Stimulated activated CD4-positive, alpha-beta T cell treated with anti-CD3 and anti-CD28 coated beads, TNF-alpha, amount 100 ng/mL, for 48 hours (primary cell): ENCODE measurements around the gene PIK3CD.
A peak's percentile ranks its signal among the peaks of the same experiment; 100 is the strongest.

ENCODE experiments used
- DNase-seq, 3 donors: peaks; one replicate each; pipeline ENCODE4 v3.0.0-alpha.2; 2020; ENCODE audit warnings: low read depth in 3 of 3

The PIK3CD gene

GRCh38 chr1:9651565-9652378 lies at the start of gene PIK3CD:
TSS of gene PIK3CD (plus strand) at chr1:9651731. CDS start at chr1:9710456, 58,725 bp downstream.
- DNase-seq: peak in 1 of 3 donors; percentile 43

- no peak for DNase-seq
Measured at GRCh38 chr1:9601942-9602793, 49.4 kb upstream of the PIK3CD start.

GRCh38 chr1:9602794-9603167 lies 48.8 kb upstream of the PIK3CD start:
- DNase-seq: no peak

DNA sequence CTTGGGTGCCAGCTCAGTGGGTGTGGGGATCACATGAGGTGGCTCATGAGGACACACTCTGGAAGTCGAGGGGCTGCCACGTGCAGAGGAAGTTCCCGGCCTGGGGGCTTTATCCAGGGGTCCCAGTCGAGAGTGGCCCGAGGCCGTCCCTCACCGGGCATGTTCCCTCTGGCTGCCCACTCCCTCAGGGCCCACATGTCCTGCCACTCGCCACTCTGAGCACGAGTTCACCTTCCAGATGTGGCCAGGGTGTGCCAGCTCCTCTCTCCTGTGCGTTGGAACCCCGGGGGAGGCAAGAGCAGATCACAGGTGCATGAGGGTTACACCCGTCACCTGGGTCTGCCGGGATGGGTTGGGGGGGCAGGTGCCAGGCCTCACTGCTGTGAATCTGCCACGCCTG lies 48.2 kb upstream of the PIK3CD start:
- no peak for DNase-seq

GRCh38 chr1:9603766-9604753 lies 47.5 kb upstream of the PIK3CD start:
- DNase-seq: no peak

GRCh38 chr1:9604836-9605235 lies 46.7 kb upstream of the PIK3CD start:
- no peak for DNase-seq

DNA sequence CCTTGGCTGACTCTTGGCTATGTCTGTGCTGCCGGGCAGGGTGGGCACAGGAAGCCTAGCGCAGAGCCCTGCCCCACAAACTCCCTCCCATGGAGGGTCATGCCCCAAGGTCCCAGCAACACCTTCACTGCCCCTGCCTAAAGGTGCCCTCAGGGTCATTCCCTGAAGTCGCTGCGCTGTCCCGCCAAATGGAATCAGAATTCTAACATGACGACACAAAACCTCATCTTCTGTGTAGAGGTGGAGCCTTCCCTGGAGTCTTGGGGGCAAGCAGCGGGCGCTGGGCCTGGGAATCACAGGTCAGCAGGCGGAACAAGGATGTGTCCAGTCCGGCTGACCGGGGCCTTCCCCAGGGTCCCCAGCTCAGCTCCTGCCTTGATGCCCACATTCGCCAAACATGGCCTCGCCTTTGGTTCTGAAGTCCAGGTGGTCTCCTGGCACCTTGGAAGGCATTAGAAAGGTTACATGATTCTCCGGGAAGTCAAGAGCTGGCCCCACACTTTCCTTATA lies 45.5 kb upstream of the PIK3CD start:
- no peak for DNase-seq

DNA sequence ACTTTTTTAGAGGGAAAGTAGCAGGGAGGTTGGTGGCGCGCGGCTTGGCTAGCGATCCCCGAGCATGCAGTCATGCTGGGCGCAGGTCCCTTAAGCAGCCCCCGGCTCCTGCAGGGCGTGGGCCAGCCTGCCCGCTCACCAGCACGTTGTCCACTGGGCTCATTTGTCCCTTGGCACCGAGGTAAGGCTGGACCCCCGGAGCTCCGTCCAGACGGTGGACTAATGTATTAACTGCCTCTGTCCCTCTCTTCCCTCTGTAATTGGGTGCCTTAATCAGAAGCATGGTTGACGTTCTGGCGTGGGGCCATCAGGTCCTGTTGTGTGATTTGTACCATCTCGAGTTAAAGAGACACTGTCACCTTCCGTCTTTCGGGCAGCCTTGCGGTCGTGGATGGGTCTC lies 45.1 kb upstream of the PIK3CD start:
- DNase-seq: no peak

- no peak for DNase-seq
Measured at GRCh38 chr1:9606948-9607347, 44.6 kb upstream of the PIK3CD start.

DNA sequence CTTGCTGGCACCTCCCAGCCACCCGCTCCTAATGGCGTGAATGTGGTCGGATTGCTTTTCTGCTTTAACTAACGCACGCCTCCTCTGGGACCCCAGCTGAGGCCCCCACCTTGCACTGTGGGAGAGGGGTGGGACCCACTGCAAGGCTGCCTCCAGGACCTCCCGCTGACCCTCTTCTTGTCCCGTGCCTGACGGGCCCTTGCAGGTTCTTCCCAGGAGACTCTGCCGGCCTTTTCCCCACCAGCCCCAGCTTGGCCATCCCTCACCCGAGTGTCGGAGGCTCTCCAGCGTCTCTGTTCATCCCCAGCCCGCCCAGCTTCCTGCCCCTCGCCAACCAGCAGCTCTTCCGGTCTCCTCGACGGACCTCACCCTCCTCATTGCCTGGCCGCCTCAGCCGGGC lies 44.2 kb upstream of the PIK3CD start:
- DNase-seq: no peak

DNA sequence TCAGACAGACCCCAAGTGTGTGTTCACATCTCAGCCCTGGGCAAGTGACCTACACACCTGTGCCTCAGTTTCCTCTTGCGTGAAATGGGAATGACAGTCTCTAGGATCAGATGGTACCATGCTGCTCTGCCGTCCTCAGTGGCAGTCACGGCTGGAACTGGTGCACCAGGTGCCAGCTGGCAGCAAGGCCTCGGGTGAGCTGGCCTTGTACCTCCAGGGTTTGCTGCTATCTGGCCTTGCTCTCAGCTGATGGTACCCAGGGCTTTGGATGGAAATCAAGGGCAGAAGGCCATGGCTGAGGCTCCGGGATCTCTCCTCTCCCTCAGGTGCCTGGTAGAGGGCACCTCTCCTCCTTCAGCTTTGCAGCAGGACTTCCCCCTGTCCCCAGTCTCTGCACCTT lies 41.5 kb upstream of the PIK3CD start:
- DNase-seq: no peak

- no peak for DNase-seq
Measured at GRCh38 chr1:9610548-9610947, 41.0 kb upstream of the PIK3CD start.

DNA sequence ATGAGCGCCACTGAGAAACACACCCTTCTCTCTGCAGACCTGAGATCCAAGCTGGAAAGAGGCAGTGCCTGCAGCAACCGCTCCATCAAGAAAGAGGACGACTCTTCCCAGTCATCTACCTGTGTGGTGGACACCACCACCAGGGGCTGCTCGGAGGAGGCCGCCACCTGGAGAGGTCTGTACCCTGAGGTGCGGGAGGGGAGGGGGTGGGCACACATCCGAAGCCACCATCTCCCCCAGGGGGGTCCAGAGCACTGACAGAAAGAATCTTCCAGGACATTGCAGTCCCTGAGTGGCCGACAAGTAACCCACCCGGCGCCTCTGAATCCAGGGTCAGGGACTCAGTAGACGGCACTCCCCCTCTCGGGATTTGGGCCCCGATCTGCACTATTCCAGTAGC lies 39.8 kb upstream of the PIK3CD start:
- DNase-seq: no peak

- no peak for DNase-seq
Measured at GRCh38 chr1:9612162-9612845, 39.2 kb upstream of the PIK3CD start.

- DNase-seq: no peak
Measured at GRCh38 chr1:9612871-9613624, 38.5 kb upstream of the PIK3CD start.

DNA sequence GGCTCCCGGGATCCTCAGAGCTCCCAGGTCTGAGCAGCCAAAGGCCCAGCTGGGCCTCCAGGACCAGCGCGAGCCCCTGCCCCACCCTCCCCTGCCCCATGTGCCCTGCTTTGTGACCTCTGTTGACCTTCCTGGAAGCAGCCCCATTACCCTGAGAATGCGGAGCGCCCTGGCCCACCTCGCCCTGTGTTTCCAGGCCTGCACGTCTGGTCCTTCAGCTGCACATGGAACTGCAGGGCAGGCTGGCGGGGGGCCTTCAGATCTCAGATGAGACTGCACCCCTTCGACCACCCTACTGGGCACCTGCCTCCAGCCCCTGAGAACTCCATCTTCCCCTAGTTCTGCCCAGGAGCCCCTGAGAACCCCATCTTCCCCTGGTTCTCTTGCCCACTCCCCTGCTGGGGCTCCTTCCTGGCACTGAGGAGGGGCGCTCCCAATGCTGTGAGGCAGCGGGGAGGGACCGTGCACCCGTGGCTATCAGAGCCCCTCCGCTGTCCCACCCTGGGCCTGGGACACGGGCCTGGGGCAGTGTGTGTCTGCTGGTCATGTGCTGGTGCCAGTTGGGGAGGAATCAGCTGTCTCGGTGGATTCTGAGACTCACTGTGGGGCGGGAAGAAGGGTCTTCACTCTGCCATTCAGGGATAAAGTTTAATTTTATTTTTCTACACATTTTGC lies 37.8 kb upstream of the PIK3CD start:
- no peak for DNase-seq

GRCh38 chr1:9615316-9616063 lies 36.0 kb upstream of the PIK3CD start:
- DNase-seq: peak in 2 of 3 donors; percentile 30 to 31

DNA sequence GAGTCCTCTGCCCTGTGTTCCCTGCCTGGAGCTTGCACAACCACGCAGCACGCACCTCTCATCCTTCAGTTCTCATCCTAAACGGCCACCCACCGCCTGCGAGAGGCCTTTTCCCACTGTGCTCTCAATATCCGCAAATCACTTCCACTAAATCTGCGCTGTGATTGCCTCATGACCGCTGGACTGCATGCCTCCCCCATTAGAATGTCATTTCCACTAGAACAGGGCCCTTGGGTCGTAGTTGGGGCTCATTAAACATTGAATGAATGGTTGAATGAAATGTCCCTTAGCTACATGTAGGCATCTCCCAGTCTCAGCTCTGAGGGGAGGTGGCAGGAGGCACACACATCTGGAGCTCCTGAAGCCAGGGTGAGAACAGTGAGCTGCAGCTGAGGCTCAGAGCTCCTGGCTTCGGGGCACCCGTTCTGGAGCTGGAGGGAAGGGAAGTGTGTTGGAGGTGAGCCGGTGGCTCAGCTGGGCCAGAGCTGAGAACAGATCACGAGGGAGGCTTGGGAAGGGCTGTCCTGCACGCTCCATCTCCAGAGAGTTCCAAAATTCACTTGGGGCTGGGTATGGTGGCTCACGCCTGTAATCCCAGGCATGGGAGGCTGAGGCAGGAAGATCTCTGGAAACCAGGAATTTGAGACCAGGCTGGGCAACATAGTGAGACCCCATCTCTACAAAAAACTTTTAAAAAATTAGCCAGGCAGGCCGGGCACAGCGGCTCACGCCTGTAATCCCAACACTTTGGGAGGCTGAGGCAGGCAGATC lies 32.4 kb upstream of the PIK3CD start:
- DNase-seq: no peak
